Nephron progenitor cell (in vitro differentiated cells): ENCODE measurements around the gene ZFYVE26.

Source experiments
- DNase-seq: peaks from one replicate; pipeline ENCODE4 v3.0.0; 2021
- H3K27ac Mint-ChIP-seq: 2 replicates; pipeline ENCODE4 v1.8.0; 2021; ENCODE audit warnings: mild to moderate bottlenecking, moderate library complexity, mixed read lengths
- H3K27me3 Mint-ChIP-seq: 2 replicates; pipeline ENCODE4 v1.8.0; 2021; ENCODE audit warnings: mild to moderate bottlenecking, low read depth, mixed read lengths; ENCODE audit not compliant: poor library complexity
- H3K36me3 Mint-ChIP-seq: 2 replicates; pipeline ENCODE4 v1.8.0; 2021; ENCODE audit warnings: low read depth, mixed read lengths
- H3K4me1 Mint-ChIP-seq: 2 replicates; pipeline ENCODE4 v1.8.0; 2021; ENCODE audit warnings: mixed read lengths
- H3K4me3 Mint-ChIP-seq: 2 replicates; pipeline ENCODE4 v1.8.0; 2021; ENCODE audit warnings: mild to moderate bottlenecking, moderate library complexity, mixed read lengths
- H3K9me3 Mint-ChIP-seq: 2 replicates; pipeline ENCODE4 v1.8.0; 2021; ENCODE audit warnings: mild to moderate bottlenecking, moderate library complexity, mixed read lengths
- TF ChIP-seq, protein P1 (sequence below): fragments of 200-600 bp; sonication (generic); IDR thresholded peaks from 2 replicates; pipeline ENCODE4 v1.5.0; 2021; ENCODE audit warnings: antibody characterized with exemption

The ZFYVE26 gene

DNA sequence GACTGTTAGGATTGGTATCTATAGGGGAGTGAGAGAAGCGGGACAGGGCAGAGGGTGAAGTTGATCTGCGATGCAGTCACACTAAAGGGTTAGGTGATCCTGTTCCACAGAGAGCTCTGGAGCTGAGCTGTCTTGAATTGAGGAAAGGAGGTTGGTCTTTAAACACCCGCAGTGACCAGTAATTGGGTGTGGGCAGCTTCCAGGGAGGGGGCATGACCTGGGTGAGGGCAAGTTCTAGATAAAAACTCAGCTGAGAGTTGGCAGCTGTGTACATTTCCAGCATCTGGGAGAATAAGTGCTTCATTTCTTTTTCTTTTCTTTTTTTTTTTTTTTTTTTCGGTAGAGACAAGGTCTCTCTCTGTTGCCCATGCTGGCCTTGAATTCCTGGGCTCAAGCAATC is 79.6 kb downstream of the ZFYVE26 start:
- Mint-ChIP-seq H3K4me1 (no peaks in the 10 kb centered on the region), H3K36me3 (no peaks in the 10 kb centered on the region), H3K27ac (no peak overlapping the region), H3K9me3 (no peaks in the 10 kb centered on the region), H3K27me3 (peaks cover 4% of the 10 kb centered on the region), H3K4me3 (no peak overlapping the region)
- TF ChIP-seq, protein P1, sequence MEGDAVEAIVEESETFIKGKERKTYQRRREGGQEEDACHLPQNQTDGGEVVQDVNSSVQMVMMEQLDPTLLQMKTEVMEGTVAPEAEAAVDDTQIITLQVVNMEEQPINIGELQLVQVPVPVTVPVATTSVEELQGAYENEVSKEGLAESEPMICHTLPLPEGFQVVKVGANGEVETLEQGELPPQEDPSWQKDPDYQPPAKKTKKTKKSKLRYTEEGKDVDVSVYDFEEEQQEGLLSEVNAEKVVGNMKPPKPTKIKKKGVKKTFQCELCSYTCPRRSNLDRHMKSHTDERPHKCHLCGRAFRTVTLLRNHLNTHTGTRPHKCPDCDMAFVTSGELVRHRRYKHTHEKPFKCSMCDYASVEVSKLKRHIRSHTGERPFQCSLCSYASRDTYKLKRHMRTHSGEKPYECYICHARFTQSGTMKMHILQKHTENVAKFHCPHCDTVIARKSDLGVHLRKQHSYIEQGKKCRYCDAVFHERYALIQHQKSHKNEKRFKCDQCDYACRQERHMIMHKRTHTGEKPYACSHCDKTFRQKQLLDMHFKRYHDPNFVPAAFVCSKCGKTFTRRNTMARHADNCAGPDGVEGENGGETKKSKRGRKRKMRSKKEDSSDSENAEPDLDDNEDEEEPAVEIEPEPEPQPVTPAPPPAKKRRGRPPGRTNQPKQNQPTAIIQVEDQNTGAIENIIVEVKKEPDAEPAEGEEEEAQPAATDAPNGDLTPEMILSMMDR, result no peak
- no peak for DNase-seq

DNA sequence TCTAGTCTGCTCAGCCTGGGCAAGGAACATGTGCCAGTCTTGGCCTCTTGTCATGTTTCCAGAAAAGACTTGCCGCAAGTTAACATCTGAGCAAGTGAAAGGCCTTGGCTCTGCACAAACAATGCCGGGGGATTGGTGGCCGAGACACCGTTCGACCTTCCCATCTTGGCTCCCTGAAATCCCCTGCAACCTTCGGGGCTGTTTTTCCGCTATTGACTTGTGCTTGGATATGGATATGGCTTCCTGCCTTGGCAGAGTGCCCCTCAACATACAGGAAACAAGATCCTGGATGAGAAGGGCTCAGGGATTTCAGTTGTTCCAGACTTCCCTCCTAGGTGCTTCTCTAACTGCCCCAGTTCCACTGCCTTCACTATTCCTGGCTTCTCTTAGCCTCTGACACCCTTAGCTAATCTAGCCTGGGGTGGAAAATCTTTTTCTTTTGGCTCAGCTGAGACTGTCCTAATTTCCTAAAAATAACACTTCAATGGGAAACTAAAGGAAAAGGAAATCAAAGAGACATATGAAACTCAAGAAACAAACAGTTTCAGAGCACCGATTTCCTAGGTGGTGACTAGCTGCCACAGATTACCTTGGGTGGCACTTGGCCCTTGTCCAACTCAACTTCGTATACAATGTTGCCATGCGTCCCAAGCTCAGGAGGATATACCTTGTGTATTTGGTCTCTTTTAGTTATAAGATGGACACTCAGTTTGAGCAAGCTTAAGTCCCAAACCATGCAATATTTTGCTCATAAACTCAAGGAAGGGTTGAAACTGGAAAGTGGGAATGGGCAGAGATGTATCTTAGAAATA is 80.8 kb downstream of the ZFYVE26 start:
- Mint-ChIP-seq H3K27me3 (peaks cover 4% of the 10 kb centered on the region), H3K36me3 (no peaks in the 10 kb centered on the region), H3K27ac (no peak overlapping the region), H3K9me3 (no peaks in the 10 kb centered on the region), H3K4me3 (no peak overlapping the region), H3K4me1 (no peaks in the 10 kb centered on the region)
- TF ChIP-seq, protein P1, result no peak
- DNase-seq, result no peak

DNA sequence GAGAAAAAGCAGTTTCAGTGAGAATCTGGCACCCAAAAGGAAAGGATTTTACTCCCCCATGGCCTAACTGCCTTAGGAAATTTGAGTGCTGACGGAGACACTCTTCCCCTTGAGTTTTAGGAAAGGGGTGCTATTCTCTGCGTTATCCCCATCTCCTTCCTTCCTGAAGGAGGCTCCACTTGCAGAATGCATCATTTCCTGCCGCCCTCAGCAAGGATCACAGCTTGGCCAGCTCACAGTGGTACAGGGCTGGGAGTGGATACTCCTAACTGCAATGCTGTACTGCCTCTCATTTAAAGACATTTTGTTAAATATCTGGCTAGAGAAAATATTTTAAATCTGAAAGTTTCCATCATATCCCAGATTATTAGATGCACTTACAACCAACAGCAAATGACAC is 81.7 kb downstream of the ZFYVE26 start:
- no peak for DNase-seq
- H3K4me3 Mint-ChIP-seq, result no peak overlapping the region
- H3K27me3 Mint-ChIP-seq, result peaks cover 8% of the 10 kb centered on the region
- no peaks in the 10 kb centered on the region for H3K9me3 Mint-ChIP-seq
- TF ChIP-seq, protein P1, result no peak
- no peaks in the 10 kb centered on the region for H3K36me3 Mint-ChIP-seq
- peaks cover 4% of the 10 kb centered on the region for H3K4me1 Mint-ChIP-seq
- no peak overlapping the region for H3K27ac Mint-ChIP-seq

DNA sequence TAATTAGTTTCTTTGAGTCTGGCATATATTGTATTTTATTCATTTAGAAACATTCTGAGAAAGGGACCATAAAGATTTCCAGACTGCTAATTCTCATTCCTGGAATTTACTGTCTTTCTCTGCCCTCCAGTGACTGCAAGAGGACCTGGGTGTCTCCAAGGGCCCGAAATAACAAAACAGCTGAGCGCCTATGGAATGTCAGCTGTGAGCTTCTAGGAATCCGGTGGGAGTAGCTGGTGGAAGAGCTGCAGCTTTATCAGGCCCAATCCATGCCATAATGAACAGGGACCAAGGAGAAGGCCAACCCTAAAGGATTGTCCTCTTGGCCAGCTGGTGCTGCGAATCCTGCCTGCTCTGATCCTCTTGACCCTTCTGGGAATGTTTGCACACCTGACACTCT is 82.8 kb downstream of the ZFYVE26 start:
- H3K4me1 Mint-ChIP-seq, result peaks cover 14% of the 10 kb centered on the region
- DNase-seq, result no peak
- H3K4me3 Mint-ChIP-seq, result no peak overlapping the region
- H3K36me3 Mint-ChIP-seq, result no peaks in the 10 kb centered on the region
- peaks cover 15% of the 10 kb centered on the region for H3K27me3 Mint-ChIP-seq
- no peak overlapping the region for H3K27ac Mint-ChIP-seq
- H3K9me3 Mint-ChIP-seq, result no peaks in the 10 kb centered on the region
- TF ChIP-seq, protein P1, result no peak

DNA sequence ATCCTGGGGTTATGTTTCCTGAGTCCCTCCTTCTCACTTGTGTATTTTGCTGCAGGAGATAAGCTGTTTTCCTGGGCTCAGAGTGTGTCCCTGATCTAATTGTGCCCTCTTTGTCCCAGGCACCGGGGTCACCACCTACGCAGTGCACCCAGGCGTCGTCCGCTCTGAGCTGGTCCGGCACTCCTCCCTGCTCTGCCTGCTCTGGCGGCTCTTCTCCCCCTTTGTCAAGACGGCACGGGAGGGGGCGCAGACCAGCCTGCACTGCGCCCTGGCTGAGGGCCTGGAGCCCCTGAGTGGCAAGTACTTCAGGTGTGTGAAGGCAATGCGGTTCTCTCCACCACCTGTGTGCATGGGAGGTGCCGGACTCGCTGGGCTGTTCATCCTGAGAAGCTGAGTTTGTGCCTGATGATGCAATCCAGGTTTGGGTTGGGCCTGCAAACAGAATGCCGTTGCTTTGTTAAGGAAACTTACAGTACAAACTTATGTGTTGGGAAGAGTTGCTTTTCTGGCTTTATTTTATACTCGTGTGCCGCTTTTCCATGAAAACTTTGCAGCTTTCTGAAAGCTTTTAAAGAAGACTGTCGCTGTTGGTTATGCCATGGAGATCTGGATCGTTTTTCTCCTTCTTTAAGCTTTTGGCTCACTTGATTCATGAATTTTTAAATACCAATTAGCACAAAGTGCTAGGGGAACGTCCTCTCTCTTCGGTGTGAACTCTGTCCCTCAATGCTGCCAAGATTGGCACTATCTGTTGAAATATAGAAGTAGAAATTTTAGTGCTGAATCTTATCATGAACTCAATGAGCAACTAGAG is 87.1 kb downstream of the ZFYVE26 start:
- Mint-ChIP-seq H3K27me3 (peaks cover 34% of the 10 kb centered on the region), H3K36me3 (no peaks in the 10 kb centered on the region), H3K9me3 (no peaks in the 10 kb centered on the region), H3K4me1 (peaks cover 16% of the 10 kb centered on the region), H3K27ac (no peak overlapping the region), H3K4me3 (peak overlapping the region; percentile 8)
- DNase-seq, result peak; percentile 27
- TF ChIP-seq, protein P1, result no peak
